Natural killer cell treated with Interleukin-12 subunit alpha and Interleukin-12 subunit beta and Interleukin-15 and Interleukin-18, amount 100 ng/mL, for 72 hours (primary cell): ENCODE data around the gene NBL1. TPM values are rescaled to one million over a fixed set of nuclear protein-coding genes. Genes with fewer than 3 reads are reported as not detected.

ENCODE experiments used
- ATAC-seq, 2 donors: fragments of 150-1000 bp; cut with Tn5 transposase in 1 of 2; sonication (Bioruptor Pico), chemical (Tn5 transposase) in 1 of 2; 2 replicates each; pipeline ENCODE4 v1.10.0; 2021
- DNase-seq: peaks from one replicate; pipeline ENCODE4 v3.0.0; 2022; ENCODE audit warnings: low spot score
- H3K27ac Mint-ChIP-seq, 2 donors: 1 replicate in 1 of 2; 2 replicates in 1 of 2; pipeline ENCODE4 v1.8.0; 2022; ENCODE audit warnings: mixed read lengths in 2 of 2, mild to moderate bottlenecking in 1 of 2, moderate library complexity in 1 of 2
- H3K27me3 Mint-ChIP-seq, 2 donors: 1 replicate in 1 of 2; 2 replicates in 1 of 2; pipeline ENCODE4 v1.8.0; 2022; ENCODE audit warnings: mixed read lengths in 2 of 2
- H3K36me3 Mint-ChIP-seq: one replicate; pipeline ENCODE4 v1.8.0; 2022; ENCODE audit warnings: mixed read lengths
- H3K4me1 Mint-ChIP-seq, 2 donors: 1 replicate in 1 of 2; 2 replicates in 1 of 2; pipeline ENCODE4 v1.8.0; 2022; ENCODE audit warnings: low read depth in 2 of 2, mixed read lengths in 2 of 2, mild to moderate bottlenecking in 1 of 2
- H3K4me3 Mint-ChIP-seq: one replicate; pipeline ENCODE4 v1.8.0; 2022; ENCODE audit warnings: mixed read lengths
- H3K9me3 Mint-ChIP-seq: 2 replicates; pipeline ENCODE4 v1.8.0; 2022; ENCODE audit warnings: mixed read lengths
- total RNA-seq, 2 donors: library from RNA; stranded (reverse); gene quantifications; one replicate each; pipeline ENCODE4 v1.2.3, GENCODE V29; 2022

The NBL1 gene
- total RNA-seq, 2 donors from 2014 or later = 9.3 to 24.4 TPM

DNA sequence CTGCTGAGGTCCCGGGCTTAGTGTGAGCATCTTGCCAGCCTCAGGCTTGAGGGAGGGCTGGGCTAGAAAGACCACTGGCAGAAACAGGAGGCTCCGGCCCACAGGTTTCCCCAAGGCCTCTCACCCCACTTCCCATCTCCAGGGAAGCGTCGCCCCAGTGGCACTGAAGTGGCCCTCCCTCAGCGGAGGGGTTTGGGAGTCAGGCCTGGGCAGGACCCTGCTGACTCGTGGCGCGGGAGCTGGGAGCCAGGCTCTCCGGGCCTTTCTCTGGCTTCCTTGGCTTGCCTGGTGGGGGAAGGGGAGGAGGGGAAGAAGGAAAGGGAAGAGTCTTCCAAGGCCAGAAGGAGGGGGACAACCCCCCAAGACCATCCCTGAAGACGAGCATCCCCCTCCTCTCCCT lies 13.4 kb downstream of the NBL1 start:
- no peak for ATAC-seq
- Mint-ChIP-seq H3K4me3 (no peak overlapping the region), H3K27me3 (peaks cover 0 to 2% of the 10 kb centered on the region in 2 donors), H3K27ac (no peak overlapping the region), H3K36me3 (no peaks in the 10 kb centered on the region), H3K4me1 (peaks cover 6 to 8% of the 10 kb centered on the region in 2 donors), H3K9me3 (no peaks in the 10 kb centered on the region)
- DNase-seq = no peak

- ATAC-seq (no peak), DNase-seq (no peak)
- peaks cover under 1 to 8% of the 10 kb centered on the region in 2 donors for H3K27me3 Mint-ChIP-seq
- H3K27ac Mint-ChIP-seq = no peak overlapping the region
- no peaks in the 10 kb centered on the region for H3K9me3 Mint-ChIP-seq
- no peaks in the 10 kb centered on the region for H3K36me3 Mint-ChIP-seq
- no peak overlapping the region for H3K4me3 Mint-ChIP-seq
- H3K4me1 Mint-ChIP-seq = peaks cover 6 to 8% of the 10 kb centered on the region in 2 donors
Measured at GRCh38 chr1:19658186-19658585, 14.1 kb downstream of the NBL1 start.

DNA sequence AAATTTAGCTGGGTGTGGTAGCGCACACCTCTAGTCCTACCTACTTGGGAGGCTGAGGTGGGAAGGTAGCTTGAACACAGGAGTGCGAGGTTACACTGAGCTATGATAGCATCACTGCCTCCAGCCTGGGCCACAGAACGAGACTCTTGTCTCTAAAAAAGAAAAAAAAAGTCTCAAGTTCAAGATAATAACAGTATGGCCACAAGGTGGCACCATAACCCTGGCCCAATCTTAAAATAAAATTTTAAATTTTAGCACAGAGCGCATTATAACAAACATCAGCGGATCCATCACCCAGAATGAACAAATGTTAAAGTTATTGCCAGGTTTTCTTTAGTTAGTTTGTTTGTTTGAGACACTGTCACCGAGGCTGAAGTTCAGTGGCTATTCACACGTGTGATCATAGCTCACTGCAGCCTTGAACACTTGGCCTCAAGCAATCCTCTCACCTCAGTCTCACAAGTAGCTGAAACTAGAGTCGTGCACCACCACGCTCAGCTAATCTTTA lies 17.7 kb downstream of the NBL1 start:
- Mint-ChIP-seq H3K4me1 (peaks cover 6 to 13% of the 10 kb centered on the region in 2 donors), H3K27ac (no peak overlapping the region), H3K4me3 (no peak overlapping the region), H3K9me3 (no peaks in the 10 kb centered on the region), H3K36me3 (no peaks in the 10 kb centered on the region), H3K27me3 (peaks cover 24% of the 10 kb centered on the region in 2 donors)
- no peak for DNase-seq
- ATAC-seq = no peak

- H3K9me3 Mint-ChIP-seq = no peaks in the 10 kb centered on the region
- no peak overlapping the region for H3K27ac Mint-ChIP-seq
- H3K27me3 Mint-ChIP-seq = peaks cover 29 to 30% of the 10 kb centered on the region in 2 donors
- DNase-seq = no peak
- H3K4me1 Mint-ChIP-seq = peaks cover 6 to 16% of the 10 kb centered on the region in 2 donors
- ATAC-seq = no peak
- no peak overlapping the region for H3K4me3 Mint-ChIP-seq
- H3K36me3 Mint-ChIP-seq = no peaks in the 10 kb centered on the region
Measured at GRCh38 chr1:19662313-19662712, 18.2 kb downstream of the NBL1 start.

DNA sequence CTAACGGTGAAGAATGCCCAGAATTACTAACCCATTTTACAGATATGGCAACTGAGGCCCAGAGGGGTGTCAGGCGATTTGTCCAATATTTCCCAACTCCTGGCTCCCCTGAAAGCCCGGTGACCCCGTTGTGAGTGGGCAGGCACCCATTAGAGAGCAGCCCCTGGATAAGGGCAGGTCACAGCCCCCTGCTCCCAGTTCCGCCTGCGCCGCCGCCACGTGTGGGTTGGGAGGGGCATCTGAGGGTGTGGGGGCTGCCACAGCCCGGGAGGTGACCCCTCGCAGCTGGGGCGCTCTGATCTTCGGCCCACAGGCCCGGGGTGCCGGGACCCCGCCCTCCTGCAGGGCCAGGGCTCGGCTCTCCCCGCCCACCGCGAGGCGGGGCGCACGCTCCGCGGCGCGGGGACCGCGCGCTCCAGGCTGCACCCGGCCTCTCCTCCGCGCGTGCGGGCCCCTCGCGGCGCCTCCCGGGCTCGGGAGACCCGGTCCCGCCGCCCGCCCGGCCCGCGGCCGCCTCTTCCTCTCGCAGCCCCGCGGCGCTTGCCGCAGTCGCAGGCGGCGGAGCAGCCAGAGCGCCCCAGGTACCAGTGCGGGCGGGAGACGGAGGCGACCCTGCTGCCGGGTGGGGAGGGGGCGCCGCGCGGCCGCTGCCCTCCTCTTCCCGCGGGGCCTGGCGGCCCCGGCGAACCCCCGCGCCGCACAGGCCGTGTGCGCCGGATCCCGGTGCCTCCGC lies 20.5 kb downstream of the NBL1 start, which contains the start of gene HTR6:
HTR6 (plus strand) TSS at position 423 of the 733 bp plus-strand sequence. CDS start 879 bp downstream, outside the sequence.
- H3K9me3 Mint-ChIP-seq = no peaks in the 10 kb centered on the region
- no peaks in the 10 kb centered on the region for H3K36me3 Mint-ChIP-seq
- peaks cover 3 to 14% of the 10 kb centered on the region in 2 donors for H3K4me1 Mint-ChIP-seq
- peaks cover 35% of the 10 kb centered on the region in 2 donors for H3K27me3 Mint-ChIP-seq
- H3K4me3 Mint-ChIP-seq = peak within 1 kb of the TSS; percentile 42
- ATAC-seq (peak; percentile 31 to 46), DNase-seq (no peak)
- no peak within 1 kb of the TSS for H3K27ac Mint-ChIP-seq

GRCh38 chr1:19665186-19665495 lies 21.0 kb downstream of the NBL1 start:
- peak overlapping the region; percentile 42 for H3K4me3 Mint-ChIP-seq
- no peak overlapping the region for H3K27ac Mint-ChIP-seq
- no peaks in the 10 kb centered on the region for H3K36me3 Mint-ChIP-seq
- H3K27me3 Mint-ChIP-seq = peaks cover 39 to 41% of the 10 kb centered on the region in 2 donors
- H3K4me1 Mint-ChIP-seq = peaks cover 0 to 12% of the 10 kb centered on the region in 2 donors
- no peak for DNase-seq
- no peaks in the 10 kb centered on the region for H3K9me3 Mint-ChIP-seq
- ATAC-seq = no peak

- Mint-ChIP-seq H3K9me3 (no peaks in the 10 kb centered on the region), H3K36me3 (no peaks in the 10 kb centered on the region), H3K4me1 (peaks cover 0 to 12% of the 10 kb centered on the region in 2 donors), H3K27me3 (peaks cover 38 to 44% of the 10 kb centered on the region in 2 donors), H3K27ac (no peak overlapping the region), H3K4me3 (peak overlapping the region; percentile 42)
- ATAC-seq = no peak
- no peak for DNase-seq
Measured at GRCh38 chr1:19665496-19666465, 21.7 kb downstream of the NBL1 start.

DNA sequence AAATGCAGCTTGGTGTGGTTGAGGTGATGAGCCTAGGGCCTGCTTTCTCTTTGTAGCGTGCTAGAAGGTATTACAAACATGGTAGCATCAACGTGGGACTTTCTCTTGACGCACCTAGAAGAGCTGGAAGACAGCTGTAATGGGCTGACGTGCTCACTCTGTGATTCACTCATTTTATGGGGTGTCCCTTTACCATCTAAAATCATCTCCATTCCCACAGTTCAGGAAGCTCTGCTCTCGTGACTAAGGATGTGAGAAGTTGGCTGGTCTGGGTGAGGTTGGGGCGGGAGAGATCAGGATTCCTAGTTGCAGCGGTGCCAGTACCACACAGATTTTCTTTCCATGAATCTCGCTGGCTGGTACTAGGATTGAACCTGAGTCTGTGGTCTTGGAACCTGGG lies 24.8 kb downstream of the NBL1 start:
- no peaks in the 10 kb centered on the region for H3K9me3 Mint-ChIP-seq
- H3K27me3 Mint-ChIP-seq = peaks cover 33 to 36% of the 10 kb centered on the region in 2 donors
- peaks cover 0 to 12% of the 10 kb centered on the region in 2 donors for H3K4me1 Mint-ChIP-seq
- DNase-seq (no peak), ATAC-seq (no peak)
- H3K36me3 Mint-ChIP-seq = no peaks in the 10 kb centered on the region
- no peak overlapping the region for H3K4me3 Mint-ChIP-seq
- H3K27ac Mint-ChIP-seq = no peak overlapping the region

DNA sequence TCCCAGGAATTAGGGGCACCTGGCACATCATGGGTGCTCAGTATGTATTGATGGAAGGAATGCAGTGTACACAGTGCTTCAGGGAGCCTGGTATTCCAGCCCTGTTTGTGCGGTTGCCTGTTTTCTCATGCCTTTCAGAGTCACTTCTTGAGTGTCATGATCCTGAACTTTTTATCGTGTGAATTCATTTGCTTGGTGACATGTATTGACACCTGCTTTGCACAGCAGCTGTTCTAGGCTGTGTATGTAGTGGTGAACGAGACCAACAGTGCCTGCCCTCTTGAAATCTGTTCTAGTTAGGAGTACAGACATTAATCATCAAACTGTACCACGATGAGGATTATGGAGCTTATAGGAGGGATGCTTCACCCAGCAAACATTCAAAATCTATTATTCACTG lies 26.7 kb downstream of the NBL1 start:
- Mint-ChIP-seq H3K4me3 (no peak overlapping the region), H3K9me3 (no peaks in the 10 kb centered on the region), H3K36me3 (no peaks in the 10 kb centered on the region), H3K27ac (no peak overlapping the region), H3K27me3 (peaks cover 29 to 35% of the 10 kb centered on the region in 2 donors), H3K4me1 (peaks cover 0 to 9% of the 10 kb centered on the region in 2 donors)
- ATAC-seq (no peak), DNase-seq (no peak)

GRCh38 chr1:19672237-19672636 lies 28.1 kb downstream of the NBL1 start:
- no peak for ATAC-seq
- no peaks in the 10 kb centered on the region for H3K4me1 Mint-ChIP-seq

GRCh38 chr1:19675797-19676196 lies 31.7 kb downstream of the NBL1 start:
- Mint-ChIP-seq H3K27me3 (peaks cover 0 to 14% of the 10 kb centered on the region in 2 donors), H3K4me3 (no peak overlapping the region), H3K4me1 (no peaks in the 10 kb centered on the region), H3K9me3 (no peaks in the 10 kb centered on the region), H3K36me3 (no peaks in the 10 kb centered on the region), H3K27ac (no peak overlapping the region)
- no peak for DNase-seq
- ATAC-seq = no peak

More at GRCh38 chr1:19672237-19672636, 28.1 kb downstream of the NBL1 start:
- H3K27ac Mint-ChIP-seq = no peak overlapping the region
- peaks cover 15 to 26% of the 10 kb centered on the region in 2 donors for H3K27me3 Mint-ChIP-seq
- H3K9me3 Mint-ChIP-seq = no peaks in the 10 kb centered on the region
- no peaks in the 10 kb centered on the region for H3K36me3 Mint-ChIP-seq
- H3K4me3 Mint-ChIP-seq = no peak overlapping the region
- DNase-seq = no peak

- no peak for DNase-seq
- H3K27me3 Mint-ChIP-seq = peaks cover 0 to 14% of the 10 kb centered on the region in 2 donors
- no peak overlapping the region for H3K4me3 Mint-ChIP-seq
- H3K27ac Mint-ChIP-seq = no peak overlapping the region
- H3K4me1 Mint-ChIP-seq = no peaks in the 10 kb centered on the region
- H3K9me3 Mint-ChIP-seq = no peaks in the 10 kb centered on the region
- no peak for ATAC-seq
- no peaks in the 10 kb centered on the region for H3K36me3 Mint-ChIP-seq
Measured at GRCh38 chr1:19676438-19676922, 32.4 kb downstream of the NBL1 start.

- no peak for DNase-seq
- Mint-ChIP-seq H3K9me3 (no peaks in the 10 kb centered on the region), H3K4me1 (no peaks in the 10 kb centered on the region), H3K36me3 (no peaks in the 10 kb centered on the region), H3K4me3 (no peak overlapping the region), H3K27me3 (peaks cover 0 to 11% of the 10 kb centered on the region in 2 donors), H3K27ac (no peak overlapping the region)
- ATAC-seq = peak; percentile 11 to 25
Measured at GRCh38 chr1:19678493-19678892, 34.4 kb downstream of the NBL1 start.
